NCI-H524 (cell line): ENCODE data around the gene SLC13A4.

ENCODE experiments used
- DNase-seq, 2 experiments: peaks; one replicate each; lab custom pipeline; 2025; lab: John Stamatoyannopoulos, UW

The SLC13A4 gene

DNA sequence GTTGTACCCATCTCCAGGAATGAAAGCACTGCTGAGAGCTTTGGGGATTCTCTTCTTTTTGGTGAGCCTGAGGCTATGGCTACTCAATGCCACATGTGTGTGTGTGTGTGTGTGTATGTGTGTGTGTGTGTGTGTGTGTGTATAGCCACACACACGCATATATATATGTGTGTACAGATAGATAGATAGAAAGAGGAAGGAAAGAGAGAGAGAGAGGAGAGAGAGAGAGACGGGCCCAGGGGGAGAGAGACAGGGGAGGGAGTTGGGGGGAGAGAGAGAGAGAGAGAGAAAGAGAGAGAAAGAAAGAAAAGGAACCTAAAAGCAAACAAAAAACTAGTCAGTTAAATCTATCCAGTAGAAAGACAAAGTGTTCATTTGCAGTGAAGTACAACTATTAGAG is 8.3 kb downstream of the SLC13A4 start:
- no peak for DNase-seq

GRCh38 chr7:135718794-135719437 is 9.1 kb downstream of the SLC13A4 start:
- no peak for DNase-seq

GRCh38 chr7:135718219-135718618 is 9.8 kb downstream of the SLC13A4 start:
- no peak for DNase-seq

- DNase-seq, result peak; percentile 96 to 98
These were observed 10.3 kb downstream of the SLC13A4 start for GRCh38 chr7:135717693-135718092.

DNA sequence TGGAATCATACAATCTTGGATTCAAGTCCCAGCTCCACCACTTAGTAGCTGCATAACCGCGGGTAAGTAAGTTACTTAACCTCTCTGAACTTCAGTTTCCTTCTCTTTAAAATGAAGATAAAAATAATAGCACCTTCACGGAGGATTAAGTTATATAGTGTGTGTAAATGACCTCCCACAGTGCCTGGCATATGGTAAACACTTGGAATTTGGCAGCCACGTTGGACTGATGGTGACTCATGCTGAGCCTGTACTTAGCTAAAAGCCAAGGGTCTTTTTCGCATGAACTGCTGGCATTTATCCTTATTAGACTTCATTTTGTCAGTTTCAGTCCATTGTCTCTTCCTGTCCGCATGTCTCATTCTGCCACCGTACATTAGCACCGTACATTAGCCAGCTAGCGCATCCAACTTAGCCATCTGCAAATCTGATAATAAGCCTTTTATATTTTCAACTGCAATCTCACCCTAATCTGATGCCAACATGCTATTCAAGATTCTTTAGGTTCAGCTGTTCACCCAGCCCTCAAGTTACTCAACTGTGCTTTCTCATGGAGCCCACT is 11.2 kb downstream of the SLC13A4 start:
- DNase-seq, result peak; percentile 95

DNA sequence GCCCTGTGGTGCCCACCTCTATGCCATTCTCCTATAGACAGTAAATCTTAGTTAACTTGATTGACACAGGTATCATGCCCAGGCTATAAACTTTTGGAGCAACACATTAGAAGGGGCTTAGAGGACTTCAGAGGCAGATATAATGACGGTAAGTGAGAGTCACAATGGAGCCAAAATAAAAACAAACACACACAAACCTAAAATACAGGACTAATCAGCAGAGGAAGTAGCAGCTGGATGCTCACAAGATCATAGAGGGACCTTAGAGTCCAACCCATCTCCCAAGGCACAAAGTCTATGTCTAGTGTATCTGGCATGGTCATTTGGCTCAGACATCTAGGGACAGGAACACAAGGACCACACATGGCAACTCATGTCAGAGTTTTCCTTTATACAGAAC is 12.3 kb downstream of the SLC13A4 start:
- DNase-seq, result no peak

- no peak for DNase-seq
These were observed 12.9 kb downstream of the SLC13A4 start for GRCh38 chr7:135715055-135715522.

DNA sequence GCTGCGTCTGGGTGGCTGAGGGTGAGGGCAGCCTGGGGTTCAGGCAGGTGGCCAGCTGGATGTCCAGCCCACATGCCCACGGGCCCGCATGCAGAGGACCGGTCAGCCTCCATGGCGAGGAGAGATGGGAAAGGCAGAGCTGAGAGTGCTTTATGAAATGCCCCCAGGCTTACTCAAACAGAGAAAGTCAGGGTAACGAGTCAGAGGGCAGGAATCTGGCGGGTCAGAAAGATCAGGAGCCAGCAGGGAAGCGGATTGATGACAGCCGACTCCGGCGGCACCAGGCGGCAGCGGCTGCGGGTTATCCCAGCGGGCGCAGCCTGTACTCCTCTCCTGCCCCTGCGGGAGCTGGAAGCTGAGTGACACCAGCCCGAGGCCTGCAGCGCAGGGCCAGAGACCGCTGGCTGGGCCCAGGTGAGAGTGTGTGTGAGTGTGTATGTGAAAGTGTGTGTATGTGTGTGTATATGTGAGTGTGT is 13.4 kb downstream of the SLC13A4 start:
- DNase-seq, result no peak

DNA sequence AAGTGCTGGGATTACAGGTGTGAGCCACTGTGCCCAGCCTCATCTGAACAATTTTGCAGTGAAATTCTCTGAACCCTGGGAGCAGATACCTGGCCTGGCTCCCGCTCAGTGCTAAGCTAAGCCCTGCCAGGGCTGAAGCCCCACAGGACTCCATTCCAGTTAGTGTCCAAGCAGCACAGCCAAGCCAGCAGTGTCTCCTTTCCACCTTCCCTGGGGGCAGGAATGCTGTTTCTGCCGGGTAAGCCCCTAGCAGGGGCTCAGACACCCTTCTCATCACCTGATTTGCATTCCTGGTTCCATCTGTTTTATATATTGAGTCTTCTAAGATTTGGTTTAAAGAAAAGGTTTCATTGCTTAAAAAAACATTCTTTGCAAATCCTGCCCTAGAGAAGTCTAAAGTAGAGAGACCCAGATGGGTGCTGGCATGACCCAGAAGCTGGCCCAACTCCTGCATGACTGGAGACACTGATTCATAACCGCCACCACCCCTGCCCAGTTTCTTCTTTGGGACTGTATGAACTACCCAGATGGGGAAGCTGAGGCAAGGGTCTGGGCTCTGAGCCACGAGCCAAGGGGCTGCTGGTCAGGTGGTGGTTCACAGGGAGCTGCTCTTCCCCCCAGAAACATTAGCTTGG is 14.0 kb downstream of the SLC13A4 start:
- no peak for DNase-seq

DNA sequence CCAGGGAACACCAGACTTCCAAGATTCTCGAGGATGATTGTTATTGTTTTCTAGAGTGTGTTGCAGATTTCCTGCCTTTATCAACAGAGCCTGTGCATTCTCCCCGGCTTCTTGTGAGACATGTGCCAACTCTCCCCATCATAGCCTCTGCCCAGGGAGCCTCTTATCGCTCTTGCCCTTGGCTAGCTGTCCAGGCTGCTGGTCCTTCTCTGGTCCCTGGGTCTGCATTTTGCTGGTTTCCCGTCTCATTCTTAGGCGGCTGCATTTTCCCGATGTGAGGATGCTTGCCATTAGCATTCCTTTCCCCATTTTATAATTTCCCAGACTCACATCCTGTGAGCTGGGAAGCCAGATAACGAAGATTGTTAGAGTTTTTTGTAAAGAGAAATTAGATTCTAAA is 15.2 kb downstream of the SLC13A4 start:
- no peak for DNase-seq

DNA sequence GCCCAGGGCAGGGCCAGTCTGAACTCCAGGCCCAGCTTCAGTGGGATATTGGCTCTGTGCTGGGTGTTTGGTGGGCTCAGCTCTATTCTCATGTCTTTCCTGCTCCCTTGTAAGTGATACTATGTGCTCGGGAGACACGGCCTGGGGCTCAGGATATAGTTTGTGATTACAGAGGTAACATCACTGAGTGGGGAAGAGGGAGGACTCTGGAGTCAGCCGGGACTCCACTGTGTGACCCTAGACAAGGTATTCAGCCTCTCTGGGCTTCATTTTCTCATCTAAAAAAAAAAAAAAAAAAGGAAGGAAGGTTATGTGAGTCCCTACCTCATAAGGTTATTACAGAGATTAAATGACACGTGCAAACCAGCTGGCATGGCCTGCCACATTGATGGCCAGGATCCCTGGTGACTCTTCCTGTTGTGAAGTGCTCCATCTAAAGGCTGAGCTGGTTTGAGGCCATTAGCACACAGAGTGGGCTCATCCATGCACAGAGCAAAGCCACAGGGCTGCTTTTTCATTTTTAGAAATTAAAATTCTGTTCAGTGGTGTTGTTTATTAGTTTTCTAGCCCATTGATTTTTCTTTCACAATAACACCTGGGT is 15.7 kb downstream of the SLC13A4 start:
- peak; percentile 16 to 58 for DNase-seq

DNA sequence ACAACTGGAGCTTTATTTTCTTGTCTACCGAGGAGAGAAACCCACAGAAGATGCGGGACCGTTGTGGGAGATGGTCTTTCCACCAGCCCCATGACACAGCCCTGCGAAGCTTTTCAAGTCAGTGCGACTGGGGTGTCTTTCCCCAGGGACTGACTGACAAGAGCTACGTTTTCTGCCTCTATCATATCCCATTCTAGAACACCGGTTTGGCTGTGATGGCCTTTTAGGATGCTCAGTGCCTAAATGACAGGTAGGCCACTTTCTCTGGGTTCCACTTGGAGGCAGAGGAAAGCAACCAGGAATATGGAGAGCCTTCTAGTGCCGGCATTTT is 16.9 kb downstream of the SLC13A4 start:
- DNase-seq, result no peak

- DNase-seq, result no peak
These were observed 17.4 kb downstream of the SLC13A4 start for GRCh38 chr7:135710417-135711138.

GRCh38 chr7:135709508-135709907 is 18.5 kb downstream of the SLC13A4 start:
- no peak for DNase-seq

- no peak for DNase-seq
These were observed 19.9 kb downstream of the SLC13A4 start for GRCh38 chr7:135708041-135708440.

DNA sequence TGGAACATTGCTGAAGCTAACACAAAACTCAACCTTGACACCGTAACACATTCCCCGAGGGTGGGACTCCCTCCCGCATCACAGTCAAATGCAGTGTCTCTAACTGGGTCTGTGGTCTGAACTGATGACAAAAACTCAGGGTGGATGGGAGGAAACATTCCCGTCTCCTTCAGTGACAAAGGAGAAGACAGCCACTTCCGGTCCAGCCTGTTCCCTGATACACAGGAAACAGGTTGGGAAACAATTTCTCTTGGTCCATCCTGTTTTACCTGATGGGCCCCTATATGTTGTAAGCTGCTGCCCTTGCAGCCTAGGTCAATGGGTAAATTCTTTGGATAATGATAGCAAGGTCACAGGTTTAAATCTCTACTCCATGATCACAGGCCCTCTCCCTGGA is 20.4 kb downstream of the SLC13A4 start:
- DNase-seq, result no peak

DNA sequence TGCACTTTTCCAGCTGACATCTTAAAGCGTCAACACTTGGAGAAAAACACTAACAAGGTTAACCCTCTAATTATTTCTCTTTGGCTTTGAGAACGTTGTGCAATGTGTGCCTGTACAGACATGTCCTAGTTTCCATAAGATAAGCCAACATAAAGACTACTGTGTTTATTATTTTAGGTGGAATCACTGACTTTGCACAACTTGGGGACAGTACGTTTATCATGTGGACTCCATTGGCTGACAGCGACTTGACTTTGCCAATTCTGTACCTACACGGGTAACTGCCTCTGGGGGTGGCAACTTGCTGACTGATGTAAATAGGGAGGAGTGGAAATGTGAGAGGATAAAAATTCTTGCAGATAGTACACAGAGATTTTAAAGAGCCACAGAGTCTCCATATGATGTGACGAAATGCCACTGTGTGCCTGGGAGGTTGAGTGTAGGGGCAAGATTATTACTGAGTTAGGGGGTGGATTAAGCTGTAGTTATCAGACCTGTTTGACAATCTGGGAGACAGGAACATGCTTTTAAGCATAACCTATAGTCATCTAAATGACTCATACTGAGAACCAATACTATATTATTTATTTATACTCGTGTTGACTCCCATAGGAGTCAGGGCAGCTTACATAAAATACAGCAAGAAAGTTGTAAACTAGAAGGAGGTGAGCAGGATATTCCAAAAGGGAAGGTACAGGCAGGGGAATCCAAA is 21.0 kb downstream of the SLC13A4 start:
- DNase-seq, result no peak

DNA sequence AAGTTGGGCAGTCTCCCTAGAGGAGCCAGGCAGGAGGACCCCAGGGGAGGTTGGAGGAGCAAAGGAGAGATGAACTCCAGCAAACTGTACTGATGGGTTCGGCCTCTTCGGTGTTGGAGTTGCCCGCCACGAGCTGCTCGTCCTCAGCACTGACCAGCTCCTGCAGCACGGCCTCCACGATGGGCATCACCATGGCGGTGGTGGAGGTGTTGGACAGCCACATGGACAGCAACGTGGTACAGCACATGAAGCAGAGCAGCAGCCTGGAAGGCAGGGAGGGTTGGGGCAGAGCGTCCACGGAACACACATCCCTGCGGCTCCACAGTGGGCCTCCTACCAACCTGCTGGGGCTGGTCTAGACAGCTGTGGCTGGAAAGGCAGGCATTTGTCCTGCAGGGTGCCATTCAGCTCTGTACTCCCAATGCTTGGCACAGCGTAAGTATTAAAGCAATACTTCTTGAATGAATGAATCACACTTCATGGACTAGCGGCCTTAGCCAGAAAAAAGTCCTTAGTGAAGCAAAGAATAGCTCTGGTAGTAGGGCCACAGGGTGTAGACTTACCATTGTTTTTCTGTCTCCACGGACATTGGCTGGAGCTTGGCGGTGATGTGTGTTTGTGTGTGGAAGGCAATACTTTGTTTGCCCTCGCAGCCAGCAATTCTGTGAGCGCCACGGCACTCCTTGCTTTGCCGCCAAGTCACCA is 21.8 kb downstream of the SLC13A4 start:
- DNase-seq, result no peak

DNA sequence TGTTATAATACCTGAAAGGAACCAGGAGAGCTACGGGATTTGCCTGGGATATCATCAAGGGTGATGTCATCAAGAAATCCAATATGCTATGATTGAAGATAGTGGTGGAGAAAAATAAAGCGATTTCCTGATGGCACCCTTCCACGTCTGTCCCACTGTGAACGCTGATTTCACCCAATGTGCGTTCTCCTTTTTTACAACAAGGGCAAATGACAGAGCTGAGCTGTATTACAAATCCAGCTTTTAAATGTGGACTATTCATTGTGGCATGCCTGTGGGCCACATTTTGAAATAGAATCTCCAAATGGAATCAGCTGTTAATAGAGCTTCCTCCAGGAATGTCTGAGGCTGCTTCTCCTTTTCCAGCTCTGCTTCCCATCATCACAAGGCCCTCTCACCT is 23.3 kb downstream of the SLC13A4 start:
- DNase-seq, result no peak

GRCh38 chr7:135704074-135704473 is 23.9 kb downstream of the SLC13A4 start:
- DNase-seq, result no peak
